GM18502 (cell line): ENCODE results near the gene INSIG2.
"Not testable (repeated sequence)": the region's sequence is repeated elsewhere in the genome, so short reads cannot be mapped to it uniquely, and the experiment has no call there.

ENCODE experiments used
- ATAC-seq: cut with Tn5 transposase; IDR thresholded peaks from one replicate; pipeline ENCODE4 v1.9.1; 2021; ENCODE audit warnings: mild to moderate bottlenecking; ENCODE audit not compliant: unreplicated experiment, poor library complexity

Gene INSIG2

GRCh38 chr2:118058951-118059350, 29.3 kb upstream of the INSIG2 start:
- no peak for ATAC-seq

GRCh38 chr2:118059919-118060478, 28.3 kb upstream of the INSIG2 start:
- no peak for ATAC-seq

GRCh38 chr2:118061135-118061955, 26.9 kb upstream of the INSIG2 start:
- peak; percentile 80 for ATAC-seq

- ATAC-seq: no peak
Measured at GRCh38 chr2:118062048-118062447, 26.2 kb upstream of the INSIG2 start.

- no peak for ATAC-seq
Measured at GRCh38 chr2:118062669-118063068, 25.6 kb upstream of the INSIG2 start.

- ATAC-seq: no peak
Measured at GRCh38 chr2:118065015-118065706, 23.1 kb upstream of the INSIG2 start.

- ATAC-seq: no peak
Measured at GRCh38 chr2:118065921-118066511, 22.3 kb upstream of the INSIG2 start.

GRCh38 chr2:118077636-118078247, 10.5 kb upstream of the INSIG2 start:
- no peak for ATAC-seq

- ATAC-seq: no peak
Measured at GRCh38 chr2:118078734-118079133, 9.5 kb upstream of the INSIG2 start.

GRCh38 chr2:118084491-118085089, 3.7 kb upstream of the INSIG2 start:
- ATAC-seq: no peak

- no peak for ATAC-seq
Measured at GRCh38 chr2:118085173-118086023, 2.9 kb upstream of the INSIG2 start.

GRCh38 chr2:118086024-118086633, 2.1 kb upstream of the INSIG2 start:
- ATAC-seq: no peak

GRCh38 chr2:118089139-118089800, 999 bp downstream of the INSIG2 start:
- no peak for ATAC-seq

- no peak for ATAC-seq
Measured at GRCh38 chr2:118090387-118091139, 2.3 kb downstream of the INSIG2 start.

GRCh38 chr2:118091140-118091478, 2.8 kb downstream of the INSIG2 start:
- no peak for ATAC-seq

GRCh38 chr2:118091631-118092030, 3.4 kb downstream of the INSIG2 start:
- no peak for ATAC-seq

GRCh38 chr2:118094102-118094501, 5.8 kb downstream of the INSIG2 start:
- not testable (repeated sequence) for ATAC-seq

GRCh38 chr2:118094503-118094902, 6.2 kb downstream of the INSIG2 start:
- no peak for ATAC-seq
